CD4-positive, alpha-beta memory T cell (primary cell): ENCODE results near the gene RASGRP4. TPM values are rescaled to one million over a fixed set of nuclear protein-coding genes. Genes with fewer than 3 reads are reported as not detected.
A peak's percentile ranks its signal among the peaks of the same experiment; 100 is the strongest.

Experiments
- CTCF ChIA-PET: fragments of 350-600 bp; sonication (Branson Sonifier 250); formaldehyde crosslinking; loops from one replicate; lab custom pipeline; 2021; ENCODE audit warnings: inconsistent platforms; ENCODE audit not compliant: partially characterized antibody; lab: Charles Lee
- POLR2A ChIA-PET: fragments of 350-600 bp; sonication (Branson Sonifier 250); formaldehyde crosslinking; loops from one replicate; lab custom pipeline; 2021; ENCODE audit not compliant: partially characterized antibody; lab: Charles Lee
- DNase-seq, 5 donors: peaks; one replicate each; pipeline versions ENCODE4 v3.0.0 to v3.0.0-alpha.2; 2020 to 2022; ENCODE audit warnings: mixed read lengths in 1 of 5
- H3K27ac ChIP-seq: one replicate; pipeline ENCODE4 v1.7.0; 2013; ENCODE audit warnings: low read depth, low read length
- H3K27me3 ChIP-seq: 2 replicates; pipeline ENCODE4 v1.7.0; 2013; ENCODE audit warnings: mild to moderate bottlenecking, low read length, moderate library complexity; ENCODE audit not compliant: insufficient read depth
- H3K36me3 ChIP-seq: 2 replicates; pipeline ENCODE4 v1.7.0; 2013; ENCODE audit warnings: mild to moderate bottlenecking, low read length, moderate library complexity; ENCODE audit not compliant: insufficient read depth
- H3K4me1 ChIP-seq: 2 replicates; pipeline ENCODE4 v1.7.0; 2013; ENCODE audit warnings: mild to moderate bottlenecking, low read length, moderate library complexity; ENCODE audit not compliant: insufficient read depth
- H3K4me3 ChIP-seq, 2 donors: one replicate each; pipeline ENCODE4 v1.7.0; 2013; ENCODE audit warnings: low read length in 2 of 2, mild to moderate bottlenecking in 1 of 2
- H3K9me3 ChIP-seq, 2 donors: one replicate each; pipeline ENCODE4 v1.7.0; 2013; ENCODE audit warnings: low read length in 2 of 2, control low read depth in 1 of 2; ENCODE audit not compliant: control insufficient read depth in 1 of 2
- H3K27ac Mint-ChIP-seq, 7 donors: one replicate each; pipeline ENCODE4 v1.8.0; 2020 to 2021; ENCODE audit warnings: mixed read lengths in 7 of 7, mild to moderate bottlenecking in 6 of 7, inconsistent platforms in 3 of 7, moderate library complexity in 3 of 7
- H3K27me3 Mint-ChIP-seq, 2 donors: one replicate each; pipeline ENCODE4 v1.8.0; 2020 to 2021; ENCODE audit warnings: mixed read lengths in 2 of 2
- H3K36me3 Mint-ChIP-seq, 2 donors: one replicate each; pipeline ENCODE4 v1.8.0; 2020 to 2021; ENCODE audit warnings: mixed read lengths in 2 of 2, inconsistent platforms in 1 of 2, mild to moderate bottlenecking in 1 of 2
- H3K4me1 Mint-ChIP-seq, 4 donors: one replicate each; pipeline ENCODE4 v1.8.0; 2020 to 2021; ENCODE audit warnings: mixed read lengths in 4 of 4, mild to moderate bottlenecking in 1 of 4
- H3K4me3 Mint-ChIP-seq, 8 donors: one replicate each; pipeline ENCODE4 v1.8.0; 2020 to 2021; ENCODE audit warnings: mixed read lengths in 8 of 8, mild to moderate bottlenecking in 7 of 8, moderate library complexity in 6 of 8, inconsistent platforms in 3 of 8
- H3K9me3 Mint-ChIP-seq, 8 donors: one replicate each; pipeline ENCODE4 v1.8.0; 2020 to 2021; ENCODE audit warnings: mixed read lengths in 8 of 8, mild to moderate bottlenecking in 5 of 8, inconsistent platforms in 3 of 8, moderate library complexity in 1 of 8
- intact Hi-C: fragments of 100-400 bp; cut with micrococcal nuclease; formaldehyde crosslinking; loops from one replicate; pipeline ENCODE4 v1.15.1; 2023
- polyA plus RNA-seq, 2 donors: library from polyadenylated mRNA; unstranded; fragments of 300-500 nt; fragmentation: Illumina TruSeq; gene quantifications; one replicate each; pipeline ENCODE4 v1.2.3, GENCODE V29; 2021
- total RNA-seq, 2 experiments: library from RNA; stranded (reverse); gene quantifications; one replicate each; pipeline ENCODE4 v1.2.3, GENCODE V29; 2021

Gene RASGRP4
- total and polyA plus RNA-seq, 4 experiments from 2014 or later, result 0.06 to 0.33 (median 0.31) TPM; not detected in 1

DNA sequence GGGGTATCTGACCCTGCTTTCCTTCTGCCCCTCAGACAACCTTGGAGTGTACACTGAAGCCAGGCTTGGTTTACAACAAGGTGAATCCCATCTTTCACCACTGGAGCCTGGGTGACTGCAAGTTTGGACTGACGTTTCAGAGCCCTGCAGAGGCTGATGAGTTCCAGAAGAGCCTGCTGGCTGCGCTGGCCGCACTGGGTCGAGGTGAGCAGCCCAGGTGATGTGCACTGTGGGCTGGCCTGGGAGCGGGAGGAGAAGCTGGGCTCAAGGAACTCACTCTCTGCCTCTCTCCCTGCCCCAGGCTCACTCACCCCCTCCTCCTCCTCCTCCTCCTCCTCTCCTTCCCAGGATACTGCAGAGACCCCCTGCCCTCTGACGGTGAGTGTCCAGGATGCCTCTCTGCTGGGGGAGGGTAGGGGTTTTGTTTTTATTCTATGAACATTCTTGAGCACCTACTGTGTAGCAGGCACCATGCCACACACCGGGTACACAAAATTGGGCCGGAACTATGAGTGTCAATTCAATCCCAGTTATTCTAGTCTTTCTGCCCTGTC is 34.0 kb downstream of the RASGRP4 start:
- Histone ChIP-seq H3K27me3 (no peaks in the 10 kb centered on the region), H3K36me3 (no peaks in the 10 kb centered on the region), H3K4me1 (peaks cover 47% of the 10 kb centered on the region), H3K4me3 (no peak overlapping the region), H3K27ac (no peak overlapping the region), H3K9me3 (no peaks in the 10 kb centered on the region)
- ChIA-PET POLR2A (interaction anchor here (1.0 kb wide), 1 partner anchor 11 kb away, joined by 3 read pairs; the partner anchor contains the start of gene FAM98C), CTCF (interaction anchor here (2.0 kb wide), 1 partner anchor 11 kb away, joined by 5 read pairs; the partner anchor contains the start of gene FAM98C)
- H3K27ac Mint-ChIP-seq, result peak overlapping the region in 2 of 7 donors; percentile 7 to 55
- no peak for DNase-seq
- H3K9me3 Mint-ChIP-seq, result no peaks in the 10 kb centered on the region
- intact Hi-C loops, result no loop called here
- H3K27me3 Mint-ChIP-seq, result peaks cover 0 to 7% of the 10 kb centered on the region in 2 donors
- peaks cover 19 to 55% (median 36%) of the 10 kb centered on the region in 4 donors for H3K4me1 Mint-ChIP-seq
- peak overlapping the region in 1 of 8 donors; percentile 48 for H3K4me3 Mint-ChIP-seq
- H3K36me3 Mint-ChIP-seq, result peaks cover 0 to 4% of the 10 kb centered on the region in 2 donors

DNA sequence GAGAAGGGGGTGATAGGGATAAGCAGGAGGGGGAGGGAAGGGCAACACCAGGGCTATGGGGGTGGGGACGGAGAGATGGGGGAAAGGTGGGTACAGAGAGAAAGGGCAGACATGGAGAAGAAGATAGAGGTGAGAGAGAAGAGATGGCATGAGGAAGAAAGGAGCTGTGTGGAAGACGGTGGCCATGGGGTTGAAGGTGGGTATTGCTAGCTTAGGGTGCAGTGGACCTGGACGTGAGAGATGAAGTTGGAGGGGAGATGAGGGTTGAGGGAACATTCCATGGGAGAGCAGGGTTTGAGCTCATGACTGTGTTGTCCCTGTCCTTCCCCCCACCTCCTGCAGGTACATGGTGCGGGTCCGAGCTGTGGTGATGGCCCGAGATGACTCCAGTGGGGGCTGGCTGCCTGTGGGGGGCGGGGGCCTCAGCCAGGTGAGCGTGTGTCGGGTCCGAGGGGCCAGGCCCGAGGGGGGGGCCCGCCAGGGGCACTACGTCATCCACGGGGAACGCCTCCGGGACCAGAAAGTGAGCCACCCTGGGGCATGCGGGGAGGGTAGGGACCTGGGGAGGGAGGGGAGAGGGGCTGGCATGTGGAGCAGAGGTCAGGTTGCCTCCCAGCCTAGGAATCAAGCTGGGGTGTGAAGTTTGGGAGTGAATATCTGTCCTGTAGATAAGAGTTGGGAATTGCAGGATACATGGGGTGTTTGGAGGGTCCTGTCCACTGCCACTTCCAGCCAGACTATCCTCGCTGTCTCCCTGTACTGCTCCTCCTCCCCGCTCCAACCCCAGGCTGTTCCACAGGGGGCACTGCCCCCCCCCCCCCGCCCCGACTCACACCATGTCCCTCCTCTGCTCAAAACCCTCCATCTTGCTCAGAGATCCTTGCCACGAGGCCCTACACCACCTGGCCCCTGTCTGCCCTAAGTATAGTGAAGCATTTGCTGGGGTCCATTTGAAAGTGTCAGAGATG is 35.8 kb downstream of the RASGRP4 start:
- intact Hi-C loops, result no loop called here
- Histone ChIP-seq H3K27ac (no peak overlapping the region), H3K27me3 (no peaks in the 10 kb centered on the region), H3K36me3 (no peaks in the 10 kb centered on the region), H3K4me1 (peaks cover 42% of the 10 kb centered on the region), H3K9me3 (no peaks in the 10 kb centered on the region), H3K4me3 (no peak overlapping the region)
- peaks cover 0 to 4% of the 10 kb centered on the region in 2 donors for H3K36me3 Mint-ChIP-seq
- peaks cover 16 to 47% (median 28%) of the 10 kb centered on the region in 4 donors for H3K4me1 Mint-ChIP-seq
- CTCF ChIA-PET, result interaction anchor here (0.8 to 1.1 kb wide), 2 partner anchors 13 to 16 kb away, joined by 3 to 7 read pairs; partner anchors contain the start of genes FAM98C and PSMD8
- H3K27ac Mint-ChIP-seq, result peak overlapping the region in 6 of 7 donors; percentile 1 to 58 (median 38)
- peaks cover 0 to 7% of the 10 kb centered on the region in 2 donors for H3K27me3 Mint-ChIP-seq
- H3K9me3 Mint-ChIP-seq, result no peaks in the 10 kb centered on the region
- peak in 1 of 5 donors; percentile 10 for DNase-seq
- peak overlapping the region in 6 of 8 donors; percentile 4 to 75 (median 44) for H3K4me3 Mint-ChIP-seq
- POLR2A ChIA-PET, result interaction anchor here (0.7 to 4.3 kb wide), 3 partner anchors 13 to 14 kb away, joined by 3 to 78 read pairs (median 3); partner anchors contain the start of genes FAM98C and PSMD8

DNA sequence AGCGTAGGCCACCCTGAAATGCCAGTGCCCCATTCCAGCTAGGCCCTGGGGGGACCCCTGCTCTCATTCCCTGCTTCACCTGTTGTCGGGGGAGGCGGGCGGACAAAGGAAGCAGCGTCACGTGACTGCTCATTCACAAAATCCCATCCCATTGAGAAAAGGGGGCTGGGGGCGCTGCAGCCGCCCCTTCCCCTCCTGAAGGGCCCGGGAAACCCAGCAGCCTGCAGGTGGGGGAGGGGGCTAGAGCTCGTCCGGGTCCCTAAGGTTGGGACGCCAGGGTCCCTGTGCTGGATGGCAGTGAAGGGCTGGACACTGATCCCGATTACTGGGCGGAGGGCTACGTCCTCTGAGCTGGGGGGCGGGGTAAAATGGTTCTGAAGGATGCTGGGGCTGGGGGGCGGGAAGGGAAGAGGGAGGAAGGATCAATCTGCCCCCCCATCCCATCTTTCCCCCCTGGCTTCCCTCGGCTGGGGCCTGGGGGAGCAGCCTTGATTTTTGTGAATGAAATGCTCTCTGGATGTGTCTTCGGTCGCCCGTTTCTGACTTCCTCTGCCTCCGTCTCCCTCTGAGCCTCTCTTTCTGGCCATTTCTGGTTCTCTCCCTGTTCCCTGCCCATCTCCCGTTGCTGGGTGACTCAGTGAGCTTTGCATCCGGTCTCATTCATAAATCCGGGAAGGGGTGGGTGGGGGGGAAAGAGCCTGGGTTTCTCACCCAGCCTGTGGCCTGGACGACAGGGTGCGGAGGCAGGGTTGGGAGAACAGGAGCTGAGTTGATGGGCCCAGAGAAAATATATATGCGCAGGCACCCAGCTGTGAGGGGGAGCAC is 36.7 kb downstream of the RASGRP4 start:
- H3K4me1 Mint-ChIP-seq, result peaks cover 14 to 49% (median 22%) of the 10 kb centered on the region in 4 donors
- Histone ChIP-seq H3K36me3 (no peaks in the 10 kb centered on the region), H3K4me1 (peaks cover 33% of the 10 kb centered on the region), H3K27me3 (no peaks in the 10 kb centered on the region), H3K9me3 (no peaks in the 10 kb centered on the region), H3K27ac (peak overlapping the region; percentile 21), H3K4me3 (peak overlapping the region in 1 of 2 donors; percentile 41)
- H3K27ac Mint-ChIP-seq, result peak overlapping the region in 6 of 7 donors; percentile 25 to 66 (median 50)
- POLR2A ChIA-PET, result interaction anchor here (3.1 to 4.3 kb wide), 2 partner anchors 13 kb away, joined by 31 to 78 read pairs; partner anchors contain the start of genes FAM98C and PSMD8
- no peaks in the 10 kb centered on the region for H3K9me3 Mint-ChIP-seq
- peaks cover 0 to 9% of the 10 kb centered on the region in 2 donors for H3K27me3 Mint-ChIP-seq
- CTCF ChIA-PET, result interaction anchor here (1.1 to 2.3 kb wide), 3 partner anchors 14 to 15 kb away, joined by 7 to 16 read pairs (median 9); partner anchors contain the start of genes FAM98C and PSMD8
- peaks cover 0 to 5% of the 10 kb centered on the region in 2 donors for H3K36me3 Mint-ChIP-seq
- intact Hi-C loops, result no loop called here
- DNase-seq, result peak in 1 of 5 donors; percentile 36
- peak overlapping the region; percentile 59 to 83 (median 68) for H3K4me3 Mint-ChIP-seq

DNA sequence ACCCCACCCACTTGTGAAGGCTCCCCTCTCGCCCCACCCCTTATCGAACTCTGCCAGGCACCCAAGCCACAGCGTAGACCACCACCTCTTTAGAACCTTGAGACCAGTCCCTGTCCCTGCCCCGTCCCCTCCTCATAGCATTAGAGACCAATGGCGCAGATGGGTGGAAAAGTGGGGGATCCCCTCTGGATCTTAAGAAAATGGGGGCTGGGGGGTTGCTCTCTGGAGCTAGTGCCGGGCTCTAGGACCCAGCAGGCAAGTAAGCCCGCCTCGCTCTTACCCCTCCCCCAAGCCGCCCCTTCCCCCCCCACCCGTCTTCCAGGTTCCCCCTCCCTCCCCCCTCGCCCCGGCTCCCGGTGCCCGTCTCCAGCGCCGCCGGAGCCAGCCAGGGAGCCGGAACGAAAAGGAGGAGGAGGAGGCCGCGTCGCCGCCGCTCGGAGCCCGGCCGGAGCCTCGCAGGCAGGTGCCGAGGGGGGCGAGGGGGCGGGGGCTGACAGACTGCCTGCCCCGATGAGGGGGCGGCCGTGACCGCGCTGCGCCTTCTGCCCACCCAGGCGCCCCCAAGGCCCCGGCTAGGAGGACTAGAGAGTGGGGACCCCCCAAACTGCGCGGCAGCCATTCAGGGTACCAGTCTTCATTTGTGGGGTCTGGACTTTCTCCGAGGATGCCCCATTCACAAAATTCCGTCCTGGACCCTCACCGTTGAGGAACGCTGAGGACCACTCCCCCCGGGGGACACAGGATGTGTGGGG is 37.5 kb downstream of the RASGRP4 start, which contains the start of gene SPRED3:
Gene SPRED3 (plus strand): TSS at position 349 of the 752 bp plus-strand sequence. CDS start 1,606 bp downstream, outside the sequence.
- ChIA-PET POLR2A (interaction anchor here (1.5 to 4.3 kb wide), 7 partner anchors 8 to 347 kb away, joined by 5 to 78 read pairs (median 7); partner anchors contain the start of genes EIF3K, FAM98C and PSMD8), CTCF (interaction anchor here (1.9 to 2.3 kb wide), 3 partner anchors 12 to 14 kb away, joined by 9 to 16 read pairs (median 9); partner anchors contain the start of genes FAM98C and PSMD8)
- no peak for DNase-seq
- H3K27me3 Mint-ChIP-seq, result peaks cover 0 to 11% of the 10 kb centered on the region in 2 donors
- intact Hi-C loops, result loop anchor here (1.0 kb wide), 2 partner anchors 14 to 15 kb away; partner anchors contain the start of genes FAM98C and PSMD8
- Histone ChIP-seq H3K9me3 (no peaks in the 10 kb centered on the region), H3K27me3 (no peaks in the 10 kb centered on the region), H3K4me1 (peaks cover 31% of the 10 kb centered on the region), H3K4me3 (peak within 1 kb of the TSS; percentile 65 to 70), H3K36me3 (peaks cover 6% of the 10 kb centered on the region), H3K27ac (peak within 1 kb of the TSS; percentile 21)
- peak within 1 kb of the TSS; percentile 80 to 99 (median 95) for H3K27ac Mint-ChIP-seq
- peaks cover 0 to 10% of the 10 kb centered on the region in 2 donors for H3K36me3 Mint-ChIP-seq
- H3K4me1 Mint-ChIP-seq, result peaks cover 12 to 42% (median 17%) of the 10 kb centered on the region in 4 donors
- no peaks in the 10 kb centered on the region for H3K9me3 Mint-ChIP-seq
- H3K4me3 Mint-ChIP-seq, result peak within 1 kb of the TSS; percentile 89 to 98 (median 94)

DNA sequence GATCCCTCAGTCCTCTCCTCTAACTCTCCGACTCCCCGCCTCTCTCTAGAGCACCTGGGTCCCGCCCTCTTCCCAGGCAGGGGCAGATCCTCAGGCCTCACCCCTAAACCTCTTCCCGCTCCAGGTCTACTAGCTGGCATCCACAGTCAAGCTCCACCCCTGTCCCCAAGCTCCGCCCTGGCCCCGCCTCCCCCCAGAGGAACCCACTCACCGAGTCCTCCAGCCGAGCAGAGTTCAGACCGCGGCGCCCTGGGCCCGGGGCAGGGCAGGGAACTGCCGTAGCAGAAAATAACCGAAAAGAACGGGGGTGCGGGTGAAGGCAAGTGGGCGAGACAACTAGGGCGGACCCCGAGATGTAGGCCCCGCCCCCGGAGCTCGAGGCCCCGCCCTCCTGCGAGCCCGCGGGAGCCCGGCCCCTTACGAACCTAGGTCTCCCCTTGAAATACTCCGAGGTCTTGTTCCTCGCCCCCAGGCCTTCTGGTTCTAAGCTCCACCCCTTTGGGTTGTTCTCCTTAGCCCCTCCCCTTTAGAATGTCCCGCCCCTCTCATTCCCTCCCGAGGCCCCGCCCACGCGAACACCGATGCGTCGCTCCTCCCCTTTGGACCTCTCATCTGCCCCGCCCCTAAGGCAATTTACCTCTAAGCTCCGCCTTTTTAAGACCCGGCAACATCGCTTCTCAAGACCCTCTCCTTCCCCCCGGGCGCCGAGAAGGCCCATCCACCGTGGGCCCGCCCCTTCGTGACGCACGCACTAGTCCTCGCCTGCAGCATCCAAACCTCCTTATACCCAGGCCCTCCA is 38.3 kb downstream of the RASGRP4 start, which contains the start of gene GGN:
Gene GGN (minus strand): TSS at position 485 of the 799 bp plus-strand sequence. CDS start 773 bp downstream, outside the sequence.
- Histone ChIP-seq H3K27me3 (no peaks in the 10 kb centered on the region), H3K36me3 (peaks cover 14% of the 10 kb centered on the region), H3K4me3 (peak within 1 kb of the TSS; percentile 65 to 70), H3K9me3 (no peaks in the 10 kb centered on the region), H3K4me1 (peaks cover 31% of the 10 kb centered on the region), H3K27ac (peak within 1 kb of the TSS; percentile 21)
- H3K27ac Mint-ChIP-seq, result peak within 1 kb of the TSS; percentile 80 to 99 (median 95)
- intact Hi-C loops, result loop anchor here (1.0 kb wide), 3 partner anchors 13 to 51 kb away; partner anchors contain the start of genes FAM98C and PSMD8
- H3K36me3 Mint-ChIP-seq, result peaks cover 4 to 16% of the 10 kb centered on the region in 2 donors
- no peaks in the 10 kb centered on the region for H3K9me3 Mint-ChIP-seq
- peaks cover 12 to 44% (median 18%) of the 10 kb centered on the region in 4 donors for H3K4me1 Mint-ChIP-seq
- POLR2A ChIA-PET, result interaction anchor here (0.7 to 4.3 kb wide), 9 partner anchors 8 to 347 kb away, joined by 3 to 78 read pairs (median 5); partner anchors contain the start of genes CATSPERG, EIF3K, FAM98C and PSMD8
- peak; percentile 77 to 92 (median 80) for DNase-seq
- CTCF ChIA-PET, result interaction anchor here (1.0 to 2.3 kb wide), 4 partner anchors 11 to 53 kb away, joined by 3 to 16 read pairs (median 9); partner anchors contain the start of genes FAM98C and PSMD8
- H3K4me3 Mint-ChIP-seq, result peak within 1 kb of the TSS; percentile 89 to 98 (median 94)
- H3K27me3 Mint-ChIP-seq, result peaks cover 0 to 11% of the 10 kb centered on the region in 2 donors
